DND-41 (cell line): ENCODE data around the gene ACOT12.

Experiments used
- ATAC-seq: fragments of 200-7000 bp; cut with Tn5 transposase; 3 replicates; pipeline ENCODE4 v1.9.1; 2021; ENCODE audit warnings: low read depth; ENCODE audit not compliant: insufficient read depth
- DNase-seq: peaks from one replicate; pipeline ENCODE4 v3.0.0-alpha.2; 2020
- H2AFZ ChIP-seq: 2 replicates; pipeline ENCODE4 v1.6.0; 2012; ENCODE audit warnings: low read depth, low read length
- H3K27ac ChIP-seq: 2 replicates; pipeline ENCODE4 v1.5.1; 2012; ENCODE audit warnings: low read length, inconsistent platforms
- H3K27me3 ChIP-seq: fragments of 200-600 bp; sonication (generic); 2 replicates; pipeline ENCODE4 v1.6.0; 2012; ENCODE audit warnings: low read length, mild to moderate bottlenecking, inconsistent platforms; ENCODE audit not compliant: insufficient read depth, poor library complexity
- H3K36me3 ChIP-seq: 2 replicates; pipeline ENCODE4 v1.5.1; 2012; ENCODE audit warnings: low read length, inconsistent platforms; ENCODE audit not compliant: insufficient read depth
- H3K4me1 ChIP-seq: 2 replicates; pipeline ENCODE4 v1.5.1; 2012; ENCODE audit warnings: mild to moderate bottlenecking, low read length; ENCODE audit not compliant: insufficient read depth
- H3K4me2 ChIP-seq: 2 replicates; pipeline ENCODE4 v1.6.0; 2012; ENCODE audit warnings: mild to moderate bottlenecking, moderate library complexity, low read length, inconsistent platforms; ENCODE audit not compliant: insufficient read depth
- H3K4me3 ChIP-seq, 2 experiments: fragments of 200-600 bp in 1 of 2; shearing (Covaris generic) in 1 of 2; 2 replicates each; pipeline ENCODE4 v1.5.1; 2012 to 2016; ENCODE audit warnings: inconsistent platforms in 2 of 2, low read length in 2 of 2, mild to moderate bottlenecking in 2 of 2, low read depth in 1 of 2, moderate library complexity in 1 of 2
- H3K79me2 ChIP-seq: 2 replicates; pipeline ENCODE4 v1.6.0; 2012; ENCODE audit warnings: low read length, inconsistent platforms; ENCODE audit not compliant: insufficient read depth
- H3K9ac ChIP-seq: 2 replicates; pipeline ENCODE4 v1.6.0; 2012; ENCODE audit warnings: low read depth, mild to moderate bottlenecking, inconsistent platforms, low read length, moderate library complexity
- H3K9me3 ChIP-seq: 2 replicates; pipeline ENCODE4 v1.5.1; 2012; ENCODE audit warnings: low read length, moderate library complexity, mild to moderate bottlenecking, inconsistent platforms; ENCODE audit not compliant: insufficient read depth, severe bottlenecking
- H4K20me1 ChIP-seq: 2 replicates; pipeline ENCODE4 v1.6.0; 2012; ENCODE audit warnings: low read length; ENCODE audit not compliant: insufficient read depth
- EZH2 ChIP-seq: IDR thresholded peaks from 3 replicates; pipeline ENCODE4 v1.6.1; 2012; ENCODE audit warnings: borderline replicate concordance, low read depth, mild to moderate bottlenecking, moderate library complexity, low read length, inconsistent platforms; ENCODE audit not compliant: severe bottlenecking
- TF ChIP-seq, protein P1 (sequence below): IDR thresholded peaks from 2 replicates; pipeline ENCODE4 v1.5.1; 2012; ENCODE audit warnings: borderline replicate concordance, low read length, moderate library complexity, mild to moderate bottlenecking; ENCODE audit not compliant: poor library complexity, severe bottlenecking; ENCODE audit errors: extremely low read depth

Gene ACOT12

DNA sequence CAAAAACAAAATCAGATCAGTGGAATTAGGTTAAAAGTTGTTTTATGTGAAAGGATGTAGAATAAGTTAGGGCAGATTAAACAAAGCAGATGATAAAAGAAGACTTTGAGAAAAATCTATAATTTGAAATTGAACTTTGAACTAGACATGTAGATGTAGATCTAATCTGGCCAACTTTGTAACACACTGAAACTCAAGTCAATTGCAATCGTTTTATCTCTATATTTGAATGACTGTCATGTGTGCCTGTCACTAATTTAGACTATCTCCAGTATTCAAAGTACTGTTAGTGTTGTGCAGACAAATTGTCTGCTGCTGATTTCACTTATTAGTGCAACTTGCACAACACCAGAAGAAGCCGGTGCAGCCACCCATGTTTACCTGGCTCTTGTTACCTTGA, 39.8 kb downstream of the ACOT12 start:
- Histone ChIP-seq H2AFZ (no peak overlapping the region), H3K9ac (no peak overlapping the region), H3K4me3 (no peak overlapping the region), H4K20me1 (no peaks in the 10 kb centered on the region), H3K36me3 (no peaks in the 10 kb centered on the region), H3K4me1 (no peaks in the 10 kb centered on the region), H3K79me2 (no peaks in the 10 kb centered on the region), H3K27ac (no peak overlapping the region), H3K27me3 (no peaks in the 10 kb centered on the region), H3K4me2 (no peak overlapping the region), H3K9me3 (no peaks in the 10 kb centered on the region)
- DNase-seq (no peak), ATAC-seq (no peak)
- TF ChIP-seq, protein P1, sequence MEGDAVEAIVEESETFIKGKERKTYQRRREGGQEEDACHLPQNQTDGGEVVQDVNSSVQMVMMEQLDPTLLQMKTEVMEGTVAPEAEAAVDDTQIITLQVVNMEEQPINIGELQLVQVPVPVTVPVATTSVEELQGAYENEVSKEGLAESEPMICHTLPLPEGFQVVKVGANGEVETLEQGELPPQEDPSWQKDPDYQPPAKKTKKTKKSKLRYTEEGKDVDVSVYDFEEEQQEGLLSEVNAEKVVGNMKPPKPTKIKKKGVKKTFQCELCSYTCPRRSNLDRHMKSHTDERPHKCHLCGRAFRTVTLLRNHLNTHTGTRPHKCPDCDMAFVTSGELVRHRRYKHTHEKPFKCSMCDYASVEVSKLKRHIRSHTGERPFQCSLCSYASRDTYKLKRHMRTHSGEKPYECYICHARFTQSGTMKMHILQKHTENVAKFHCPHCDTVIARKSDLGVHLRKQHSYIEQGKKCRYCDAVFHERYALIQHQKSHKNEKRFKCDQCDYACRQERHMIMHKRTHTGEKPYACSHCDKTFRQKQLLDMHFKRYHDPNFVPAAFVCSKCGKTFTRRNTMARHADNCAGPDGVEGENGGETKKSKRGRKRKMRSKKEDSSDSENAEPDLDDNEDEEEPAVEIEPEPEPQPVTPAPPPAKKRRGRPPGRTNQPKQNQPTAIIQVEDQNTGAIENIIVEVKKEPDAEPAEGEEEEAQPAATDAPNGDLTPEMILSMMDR, result no peak
- TF ChIP-seq EZH2, result no peak

- DNase-seq (no peak), ATAC-seq (no peak)
- no peak overlapping the region for H3K9ac ChIP-seq
- H3K79me2 ChIP-seq, result no peaks in the 10 kb centered on the region
- H2AFZ ChIP-seq, result no peak overlapping the region
- H4K20me1 ChIP-seq, result no peaks in the 10 kb centered on the region
- no peak overlapping the region for H3K4me3 ChIP-seq
- H3K36me3 ChIP-seq, result no peaks in the 10 kb centered on the region
- H3K27ac ChIP-seq, result no peak overlapping the region
- H3K4me1 ChIP-seq, result no peaks in the 10 kb centered on the region
- no peak overlapping the region for H3K4me2 ChIP-seq
- no peaks in the 10 kb centered on the region for H3K27me3 ChIP-seq
- TF ChIP-seq EZH2, result no peak
- TF ChIP-seq, protein P1, result no peak
- H3K9me3 ChIP-seq, result no peaks in the 10 kb centered on the region
Observed at GRCh38 chr5:81353189-81353588, 40.7 kb downstream of the ACOT12 start.

DNA sequence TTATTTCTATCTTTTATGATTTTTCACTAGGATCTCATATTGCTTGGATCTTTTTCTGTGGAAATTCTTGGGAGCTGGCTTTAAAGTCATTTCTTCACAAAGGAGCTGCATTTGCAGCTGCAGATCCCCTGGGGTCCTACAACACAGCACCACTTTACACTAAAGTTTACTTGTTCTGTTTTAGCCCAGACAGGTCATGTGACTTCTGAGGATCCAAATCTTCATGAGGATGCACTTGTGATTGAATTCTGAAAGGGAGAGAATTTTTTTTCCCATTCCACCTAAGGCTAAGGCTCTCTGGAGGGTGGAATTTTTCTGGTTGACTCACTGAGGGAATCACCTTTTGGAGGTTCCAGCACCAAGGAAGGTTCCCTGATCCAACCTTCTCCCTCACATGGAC, 43.4 kb downstream of the ACOT12 start:
- Histone ChIP-seq H4K20me1 (no peaks in the 10 kb centered on the region), H2AFZ (no peak overlapping the region)
- TF ChIP-seq EZH2, result no peak
- TF ChIP-seq, protein P1, result no peak

DNA sequence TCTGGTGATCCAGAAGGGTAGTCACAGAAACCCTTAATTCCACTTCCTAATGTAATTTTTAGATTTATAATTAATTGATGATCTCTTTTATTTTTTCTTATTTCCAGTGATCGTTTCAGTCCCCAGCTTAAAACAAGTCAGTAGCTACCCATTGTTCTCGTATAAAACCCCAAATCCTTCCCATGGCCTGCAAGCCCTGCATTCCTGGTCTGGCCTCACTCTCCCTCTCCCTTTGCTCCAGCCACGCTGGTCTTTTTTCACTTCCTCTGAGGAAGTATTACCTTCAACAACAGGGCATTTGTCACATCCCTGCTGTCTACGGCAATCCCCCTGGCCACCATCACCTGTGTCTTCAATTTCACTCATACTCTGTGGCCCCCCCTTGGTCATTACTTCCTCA, 44.8 kb downstream of the ACOT12 start:
- no peak overlapping the region for H2AFZ ChIP-seq
- H3K36me3 ChIP-seq, result no peaks in the 10 kb centered on the region
- DNase-seq (no peak), ATAC-seq (no peak)
- no peak overlapping the region for H3K9ac ChIP-seq
- no peaks in the 10 kb centered on the region for H3K4me1 ChIP-seq
- H3K4me3 ChIP-seq, result no peak overlapping the region
- H3K27ac ChIP-seq, result no peak overlapping the region
- H4K20me1 ChIP-seq, result no peaks in the 10 kb centered on the region
- TF ChIP-seq, protein P1, result no peak
- TF ChIP-seq EZH2, result no peak
- H3K27me3 ChIP-seq, result no peaks in the 10 kb centered on the region
- no peaks in the 10 kb centered on the region for H3K79me2 ChIP-seq
- H3K4me2 ChIP-seq, result no peak overlapping the region
- no peaks in the 10 kb centered on the region for H3K9me3 ChIP-seq

More for the DNA sequence above, 43.4 kb downstream of the ACOT12 start:
- Histone ChIP-seq H3K36me3 (no peaks in the 10 kb centered on the region), H3K27ac (no peak overlapping the region), H3K4me3 (no peak overlapping the region), H3K4me1 (no peaks in the 10 kb centered on the region), H3K79me2 (no peaks in the 10 kb centered on the region), H3K27me3 (no peaks in the 10 kb centered on the region), H3K9me3 (no peaks in the 10 kb centered on the region), H3K4me2 (no peak overlapping the region), H3K9ac (no peak overlapping the region)
- ATAC-seq, result no peak
- no peak for DNase-seq
